ENCODE data around the gene IFT88. TPM values are rescaled to one million over a fixed set of nuclear protein-coding genes. Genes with fewer than 3 reads are reported as not detected.

Gene IFT88
- total and polyA plus RNA-seq, 2 of the 8 experiments (the other 6 are each of a cell fraction or from before 2014, with no cell fraction given): 1.7 to 5.8 TPM

- TF ChIP-seq CHD7 (IDR thresholded peaks at IDR 0.05; ENCODE audit: insufficient replicate concordance, low read length) (no peak), RNF2 (IDR thresholded peaks at IDR 0.05; ENCODE audit: borderline replicate concordance, low read depth, low read length, missing control alignments, poor library complexity, severe bottlenecking) (no peak), SP1 (IDR thresholded peaks at IDR 0.05; ENCODE audit: low read depth, low read length) (no peak), EZH2 (IDR thresholded peaks at IDR 0.05; ENCODE audit: low read depth, low read length, severe bottlenecking) (no peak), CHD1 (IDR thresholded peaks at IDR 0.05; ENCODE audit: low read depth, low read length) (no peak), TCF12 (IDR thresholded peaks at IDR 0.05; ENCODE audit: low read depth, low read length) (no peak), POLR2AphosphoS5 (IDR thresholded peaks at IDR 0.05; ENCODE audit: low read depth, low read length) (no peak), EGR1 (IDR thresholded peaks at IDR 0.05; ENCODE audit: borderline replicate concordance, low read depth, low read length) (no peak), NANOG (IDR thresholded peaks at IDR 0.05; ENCODE audit: insufficient read depth, low read depth, low read length, poor library complexity, severe bottlenecking) (no peak), ATF3 (IDR thresholded peaks at IDR 0.05; ENCODE audit: insufficient read depth, low read depth, low read length) (no peak), CREB1 (IDR thresholded peaks at IDR 0.05) (no peak), SRF (IDR thresholded peaks at IDR 0.05; ENCODE audit: low read depth, low read length) (no peak)
Measured at GRCh38 chr13:20579191-20579590, 12.2 kb downstream of the IFT88 start (continued).

Data from H1 (cell line).